Sigmoid colon (tissue), 7 donors: Measurements from ENCODE around the gene TAOK3. TPM values are rescaled to one million over a fixed set of nuclear protein-coding genes. Genes with fewer than 3 reads are reported as not detected.

Experiments used
- DNase-seq: peaks from one replicate; pipeline ENCODE4 v3.0.0-alpha.2; 2019
- H3K27ac ChIP-seq, 4 donors: fragments of 200-600 bp; sonication (generic); one replicate each; pipeline ENCODE4 v1.5.1; 2016 to 2019; ENCODE audit warnings: mild to moderate bottlenecking in 1 of 4
- H3K27me3 ChIP-seq, 3 donors: fragments of 200-600 bp; sonication (generic); one replicate each; pipeline ENCODE4 v1.5.1; 2019; ENCODE audit warnings: mild to moderate bottlenecking in 1 of 3
- H3K36me3 ChIP-seq, 4 donors: fragments of 200-600 bp; sonication (generic); one replicate each; pipeline ENCODE4 v1.5.1; 2016 to 2019
- H3K4me1 ChIP-seq, 4 donors: fragments of 200-600 bp; sonication (generic); one replicate each; pipeline ENCODE4 v1.5.1; 2017 to 2019
- H3K4me3 ChIP-seq, 4 donors: fragments of 200-600 bp; sonication (generic); one replicate each; pipeline ENCODE4 v1.5.1; 2017 to 2019; ENCODE audit warnings: mild to moderate bottlenecking in 2 of 4, moderate library complexity in 1 of 4
- H3K9me3 ChIP-seq, 4 donors: fragments of 200-600 bp in 3 of 4; sonication (generic) in 3 of 4; one replicate each; pipeline versions ENCODE4 v1.5.1 to v1.6.1; 2013 to 2019
- EP300 ChIP-seq, 4 donors: sonication (generic); formaldehyde crosslinking; IDR thresholded peaks; one replicate each; pipeline ENCODE4 v1.6.1; 2017; ENCODE audit warnings: antibody characterized with exemption in 4 of 4
- POLR2A ChIP-seq, 2 donors: fragments of 450-650 bp; IDR thresholded peaks; one replicate each; pipeline ENCODE4 v1.6.1; 2016; ENCODE audit warnings: antibody characterized with exemption in 2 of 2, mild to moderate bottlenecking in 2 of 2, moderate library complexity in 2 of 2
- POLR2AphosphoS5 ChIP-seq, 4 donors: sonication (generic); formaldehyde crosslinking; IDR thresholded peaks; one replicate each; pipeline ENCODE4 v1.6.1; 2017; ENCODE audit warnings: antibody characterized with exemption in 4 of 4
- WGBS, 2 donors: extraction: QIAGEN DNeasy Blood & Tissue Kit; methylation state at CpG; one replicate each; pipeline ENCODE4 v1.1.7; 2013; 5-methylcytosine and 5-hydroxymethylcytosine counted together
- intact Hi-C: fragments of 100-400 bp; cut with DNase I; formaldehyde crosslinking; loops from one replicate; pipeline ENCODE4 v1.15.1; 2023
- polyA plus RNA-seq, 3 donors: library from polyadenylated mRNA; stranded (reverse); fragments of 200-250 nt; gene quantifications; one replicate each; pipeline ENCODE4 v1.2.3, GENCODE V29; 2013
- total RNA-seq, 4 donors: library from RNA; depleted of rRNA; stranded (reverse); fragments of >200 nt; gene quantifications; one replicate each; pipeline ENCODE4 v1.1.0, GENCODE V29; 2016
- TF ChIP-seq, protein P1 (sequence below), 4 experiments: fragments of 450-650 bp in 3 of 4; fragments of 200-600 bp in 1 of 4; IDR thresholded peaks; one replicate each; pipeline ENCODE4 v1.5.1; 2016 to 2019; ENCODE audit warnings: antibody characterized with exemption in 4 of 4, mild to moderate bottlenecking in 3 of 4, moderate library complexity in 2 of 4
- donor health status: healthy with polysubstance abuse.
- donor health status: Bipolar disorder and iron deficiency.
- donor health status: healthy.

The TAOK3 gene
- total and polyA plus RNA-seq, 7 donors: 18.9 to 66.2 (median 29.4) TPM

DNA sequence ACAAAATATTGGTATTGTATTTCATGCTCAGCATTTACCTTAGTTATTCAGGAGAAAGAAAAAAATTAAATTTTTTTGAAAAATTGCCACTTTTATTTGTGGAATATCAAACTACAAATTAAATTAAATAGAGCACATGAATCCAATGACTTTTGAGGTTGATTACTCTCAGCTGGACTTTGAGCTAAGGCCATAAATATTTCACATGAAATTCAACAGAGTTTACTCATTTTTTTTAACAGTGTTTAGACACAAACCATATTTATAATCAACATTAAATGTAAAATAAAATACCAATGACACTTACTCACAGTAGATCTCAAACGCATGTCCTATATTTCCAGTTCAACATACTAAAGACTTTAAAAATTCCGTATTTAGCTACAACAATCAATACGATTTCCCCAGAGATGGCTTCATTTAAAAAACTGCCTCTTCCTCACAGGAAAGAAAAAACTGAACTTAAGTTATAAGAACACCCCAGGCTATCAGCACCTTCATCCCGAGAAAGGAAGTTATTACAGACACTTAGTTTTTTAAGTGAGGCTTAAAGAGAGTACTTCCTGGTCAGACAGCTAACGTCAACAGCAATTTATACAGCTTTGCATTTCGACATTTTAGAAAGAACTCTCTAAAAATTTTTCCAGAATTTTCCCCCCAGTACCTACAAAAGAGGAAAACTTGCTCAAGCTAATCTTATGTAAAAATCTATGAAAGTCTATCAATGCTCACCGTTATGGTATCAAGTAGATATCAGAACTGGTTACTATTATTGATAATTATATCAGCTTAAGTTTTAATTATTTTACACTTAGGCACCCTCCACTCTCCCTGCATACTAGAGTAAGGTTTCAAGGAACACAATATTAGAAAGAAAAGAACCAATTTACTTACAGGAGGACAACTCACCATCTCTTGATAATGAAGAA, 13.8 kb downstream of the TAOK3 start:
- intact Hi-C loops: no loop called here

DNA sequence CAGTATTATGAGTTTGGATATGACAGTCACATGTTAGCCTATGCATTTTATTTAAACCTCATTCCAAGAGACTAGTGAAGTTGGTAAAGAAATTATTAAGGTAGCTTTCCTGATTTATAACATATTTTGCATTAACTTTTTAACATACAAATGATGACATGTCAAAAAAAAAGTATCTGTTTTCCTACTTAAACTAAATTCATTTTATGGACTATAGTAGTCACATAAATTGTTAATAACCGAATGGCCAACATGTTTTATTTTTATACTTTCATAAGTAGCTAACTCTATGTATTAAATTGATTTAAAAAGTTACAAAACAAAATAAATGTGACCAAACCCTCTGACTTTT, 14.7 kb downstream of the TAOK3 start:
- H3K27ac ChIP-seq: peak overlapping the region in 2 of 4 donors; percentile 59 to 79
- H3K9me3 ChIP-seq: no peaks in the 10 kb centered on the region
- TF ChIP-seq POLR2A (IDR thresholded peaks at IDR 0.05): no peak
- TF ChIP-seq POLR2AphosphoS5 (IDR thresholded peaks at IDR 0.05): no peak
- no peak for TF ChIP-seq EP300 (IDR thresholded peaks at IDR 0.05)
- TF ChIP-seq, protein P1, sequence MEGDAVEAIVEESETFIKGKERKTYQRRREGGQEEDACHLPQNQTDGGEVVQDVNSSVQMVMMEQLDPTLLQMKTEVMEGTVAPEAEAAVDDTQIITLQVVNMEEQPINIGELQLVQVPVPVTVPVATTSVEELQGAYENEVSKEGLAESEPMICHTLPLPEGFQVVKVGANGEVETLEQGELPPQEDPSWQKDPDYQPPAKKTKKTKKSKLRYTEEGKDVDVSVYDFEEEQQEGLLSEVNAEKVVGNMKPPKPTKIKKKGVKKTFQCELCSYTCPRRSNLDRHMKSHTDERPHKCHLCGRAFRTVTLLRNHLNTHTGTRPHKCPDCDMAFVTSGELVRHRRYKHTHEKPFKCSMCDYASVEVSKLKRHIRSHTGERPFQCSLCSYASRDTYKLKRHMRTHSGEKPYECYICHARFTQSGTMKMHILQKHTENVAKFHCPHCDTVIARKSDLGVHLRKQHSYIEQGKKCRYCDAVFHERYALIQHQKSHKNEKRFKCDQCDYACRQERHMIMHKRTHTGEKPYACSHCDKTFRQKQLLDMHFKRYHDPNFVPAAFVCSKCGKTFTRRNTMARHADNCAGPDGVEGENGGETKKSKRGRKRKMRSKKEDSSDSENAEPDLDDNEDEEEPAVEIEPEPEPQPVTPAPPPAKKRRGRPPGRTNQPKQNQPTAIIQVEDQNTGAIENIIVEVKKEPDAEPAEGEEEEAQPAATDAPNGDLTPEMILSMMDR (IDR thresholded peaks at IDR 0.05): no peak
- H3K4me3 ChIP-seq: no peak overlapping the region
- no peaks in the 10 kb centered on the region for H3K27me3 ChIP-seq
- H3K4me1 ChIP-seq: peaks cover 0 to 30% (median 17%) of the 10 kb centered on the region in 4 donors
- no peaks in the 10 kb centered on the region for H3K36me3 ChIP-seq
- intact Hi-C loops: no loop called here
- WGBS, 2 donors: 59 to 79% methylated on average over 1 of the region's 1 CpG
- DNase-seq: no peak

More for the DNA sequence above, 13.8 kb downstream of the TAOK3 start:
- WGBS, 2 donors: 4 to 18% methylated on average over 7 of the region's 7 CpGs
- Histone ChIP-seq H3K27me3 (no peaks in the 10 kb centered on the region), H3K27ac (peak overlapping the region in 3 of 4 donors; percentile 25 to 79 (median 39)), H3K4me1 (peaks cover 0 to 30% (median 17%) of the 10 kb centered on the region in 4 donors), H3K36me3 (no peaks in the 10 kb centered on the region), H3K9me3 (no peaks in the 10 kb centered on the region), H3K4me3 (no peak overlapping the region)
- DNase-seq: no peak
- TF ChIP-seq POLR2AphosphoS5 (IDR thresholded peaks at IDR 0.05) (no peak), POLR2A (IDR thresholded peaks at IDR 0.05) (no peak), EP300 (IDR thresholded peaks at IDR 0.05) (no peak)
- TF ChIP-seq, protein P1 (IDR thresholded peaks at IDR 0.05): no peak

- Histone ChIP-seq H3K4me1 (peaks cover 0 to 30% (median 17%) of the 10 kb centered on the region in 4 donors), H3K9me3 (no peaks in the 10 kb centered on the region), H3K4me3 (no peak overlapping the region), H3K27ac (peak overlapping the region; percentile 28 to 79 (median 64)), H3K36me3 (no peaks in the 10 kb centered on the region), H3K27me3 (no peaks in the 10 kb centered on the region)
- TF ChIP-seq, protein P1 (IDR thresholded peaks at IDR 0.05): no peak
- TF ChIP-seq POLR2AphosphoS5 (IDR thresholded peaks at IDR 0.05) (peak in 2 of 4 donors; percentile 3 to 35), POLR2A (IDR thresholded peaks at IDR 0.05) (no peak), EP300 (IDR thresholded peaks at IDR 0.05) (no peak)
- no peak for DNase-seq
- WGBS, 2 donors: 11 to 12% methylated on average over 7 of the region's 7 CpGs
- intact Hi-C loops: no loop called here
Observed at GRCh38 chr12:118357257-118358007, 15.3 kb downstream of the TAOK3 start.

GRCh38 chr12:118356809-118357256, 15.9 kb downstream of the TAOK3 start:
- DNase-seq: no peak
- peak overlapping the region; percentile 28 to 79 (median 64) for H3K27ac ChIP-seq
- intact Hi-C loops: no loop called here
- H3K36me3 ChIP-seq: no peaks in the 10 kb centered on the region
- H3K27me3 ChIP-seq: no peaks in the 10 kb centered on the region
- no peaks in the 10 kb centered on the region for H3K9me3 ChIP-seq
- WGBS, 2 donors: 10 to 31% methylated on average over 1 of the region's 1 CpG
- no peak overlapping the region for H3K4me3 ChIP-seq
- TF ChIP-seq, protein P1 (IDR thresholded peaks at IDR 0.05): no peak
- peak in 2 of 4 donors; percentile 16 to 58 for TF ChIP-seq POLR2AphosphoS5 (IDR thresholded peaks at IDR 0.05)
- H3K4me1 ChIP-seq: peaks cover 0 to 30% (median 17%) of the 10 kb centered on the region in 4 donors
